GM23338 (cell line): ENCODE data around the gene MYO5B. TPM values are rescaled to one million over a fixed set of nuclear protein-coding genes. Genes with fewer than 3 reads are reported as not detected.

Experiments
- ATAC-seq: fragments of 200-7000 bp; cut with Tn5 transposase; 3 replicates; pipeline ENCODE4 v1.9.1; 2020
- DNase-seq: peaks from one replicate; pipeline ENCODE4 v3.0.0-alpha.2; 2015; ENCODE audit warnings: low spot score
- H2AFZ ChIP-seq: fragments of 200-600 bp; sonication (generic); 2 replicates; pipeline ENCODE4 v1.8.0; 2016; ENCODE audit warnings: antibody characterized with exemption, mild to moderate bottlenecking, moderate library complexity
- H3F3A ChIP-seq: fragments of 200-600 bp; sonication (generic); replicated peaks from 2 replicates; pipeline ENCODE4 v1.8.0; 2017; ENCODE audit warnings: antibody characterized with exemption, mixed run types, low read depth
- H3K27ac ChIP-seq: fragments of 200-600 bp; sonication (generic); 2 replicates; pipeline ENCODE4 v1.6.1; 2016; ENCODE audit warnings: low read depth
- H3K27me3 ChIP-seq: fragments of 200-600 bp; sonication (generic); 2 replicates; pipeline ENCODE4 v1.8.0; 2016; ENCODE audit warnings: mild to moderate bottlenecking, mixed run types, moderate library complexity; ENCODE audit not compliant: insufficient read depth
- H3K36me3 ChIP-seq: fragments of 200-600 bp; sonication (generic); 2 replicates; pipeline ENCODE4 v1.8.0; 2016; ENCODE audit warnings: mild to moderate bottlenecking; ENCODE audit not compliant: insufficient read depth
- H3K4me1 ChIP-seq: fragments of 200-600 bp; sonication (generic); 2 replicates; pipeline ENCODE4 v1.8.0; 2016; ENCODE audit warnings: mild to moderate bottlenecking, moderate library complexity; ENCODE audit not compliant: insufficient read depth
- H3K4me2 ChIP-seq: fragments of 200-600 bp; sonication (generic); 2 replicates; pipeline ENCODE4 v1.7.1; 2017; ENCODE audit warnings: mixed run types
- H3K4me3 ChIP-seq: fragments of 200-600 bp; sonication (generic); 2 replicates; pipeline ENCODE4 v1.6.1; 2016; ENCODE audit warnings: mixed run types
- H3K79me2 ChIP-seq: fragments of 200-600 bp; sonication (generic); replicated peaks from 2 replicates; pipeline ENCODE4 v1.8.0; 2017; ENCODE audit warnings: mild to moderate bottlenecking; ENCODE audit not compliant: insufficient read depth
- H3K9me2 ChIP-seq: fragments of 200-600 bp; sonication (generic); 2 replicates; pipeline ENCODE4 v1.8.0; 2017; ENCODE audit not compliant: insufficient read depth
- H4K20me1 ChIP-seq: fragments of 200-600 bp; sonication (generic); replicated peaks from 2 replicates; pipeline ENCODE4 v1.8.0; 2017; ENCODE audit warnings: mild to moderate bottlenecking; ENCODE audit not compliant: insufficient read depth
- H3K27ac Mint-ChIP-seq: 2 replicates; pipeline ENCODE4 v1.8.0; 2020; ENCODE audit warnings: inconsistent platforms, mild to moderate bottlenecking, moderate library complexity, mixed read lengths
- H3K27me3 Mint-ChIP-seq: 3 replicates; pipeline ENCODE4 v1.8.0; 2022; ENCODE audit warnings: low read depth, mild to moderate bottlenecking, moderate library complexity, mixed read lengths, inconsistent platforms; ENCODE audit not compliant: insufficient read depth, poor library complexity
- H3K36me3 Mint-ChIP-seq: 3 replicates; pipeline ENCODE4 v1.8.0; 2021; ENCODE audit warnings: low read depth, mild to moderate bottlenecking, inconsistent platforms, moderate library complexity, mixed read lengths
- H3K4me1 Mint-ChIP-seq: 3 replicates; pipeline ENCODE4 v1.8.0; 2020; ENCODE audit warnings: mild to moderate bottlenecking, inconsistent platforms, mixed read lengths
- H3K4me3 Mint-ChIP-seq: 3 replicates; pipeline ENCODE4 v1.8.0; 2021; ENCODE audit warnings: moderate library complexity, mild to moderate bottlenecking, inconsistent platforms, mixed read lengths
- H3K9me3 Mint-ChIP-seq: 3 replicates; pipeline ENCODE4 v1.8.0; 2020; ENCODE audit warnings: moderate library complexity, mild to moderate bottlenecking, inconsistent platforms, mixed read lengths
- CREB1 ChIP-seq: fragments of 250-450 bp; sonication (Bioruptor Pico); IDR thresholded peaks from 2 replicates; pipeline ENCODE4 v1.5.0; 2020; ENCODE audit warnings: low read depth, mild to moderate bottlenecking, moderate library complexity
- EZH2 ChIP-seq: fragments of 200-600 bp; sonication (generic); IDR thresholded peaks from one replicate; pipeline ENCODE4 v1.8.0; 2017; ENCODE audit warnings: antibody characterized with exemption, mild to moderate bottlenecking, low read depth; ENCODE audit not compliant: unreplicated experiment
- EZH2phosphoT487 ChIP-seq: fragments of 200-600 bp; sonication (generic); IDR thresholded peaks from one replicate; pipeline ENCODE4 v1.8.1; 2018; ENCODE audit warnings: antibody characterized with exemption; ENCODE audit not compliant: unreplicated experiment
- JUNB ChIP-seq: IDR thresholded peaks from one replicate; pipeline ENCODE4 v1.6.1; 2016; ENCODE audit warnings: antibody characterized with exemption; ENCODE audit not compliant: unreplicated experiment
- NANOG ChIP-seq: IDR thresholded peaks from 2 replicates; pipeline ENCODE4 v1.6.1; 2016; ENCODE audit warnings: antibody characterized with exemption, borderline replicate concordance
- POLR2AphosphoS5 ChIP-seq: IDR thresholded peaks from 2 replicates; pipeline ENCODE4 v1.6.1; 2016; ENCODE audit warnings: antibody characterized with exemption, low read depth
- STAT1 ChIP-seq: IDR thresholded peaks from one replicate; pipeline ENCODE4 v1.6.1; 2016; ENCODE audit warnings: antibody characterized with exemption; ENCODE audit not compliant: unreplicated experiment
- ZNF114 ChIP-seq: fragments of 250-450 bp; sonication (Bioruptor Pico); IDR thresholded peaks from 2 replicates; pipeline ENCODE4 v1.5.0; 2020; ENCODE audit warnings: mild to moderate bottlenecking, moderate library complexity
- ZNF331 ChIP-seq: fragments of 250-450 bp; sonication (Bioruptor Pico); IDR thresholded peaks from 2 replicates; pipeline ENCODE4 v1.5.0; 2020; ENCODE audit warnings: low read depth, mild to moderate bottlenecking, moderate library complexity
- polyA plus RNA-seq: library from polyadenylated mRNA; unstranded; fragments of >200 nt; fragmentation: Nextera tagmentation; extraction: Ambion mirVana; gene quantifications from 2 replicates; pipeline ENCODE4 v1.2.1, GENCODE V29; 2016
- total RNA-seq: library from RNA; depleted of rRNA; stranded (reverse); fragments of >200 nt; shearing (Covaris generic); gene quantifications from 2 replicates; pipeline ENCODE4 v1.2.3, GENCODE V29; 2014
- TF ChIP-seq, protein P1 (sequence below): fragments of 250-450 bp; sonication (Bioruptor Pico); IDR thresholded peaks from 2 replicates; pipeline ENCODE4 v1.5.0; 2020; ENCODE audit warnings: mild to moderate bottlenecking, moderate library complexity
- TF ChIP-seq, protein P2 (sequence below), 2 experiments: fragments of 200-600 bp in 1 of 2; sonication (generic) in 1 of 2; conservative IDR thresholded peaks; 2 replicates each; pipeline versions ENCODE4 v1.5.1 to v1.6.1; 2016 to 2017; ENCODE audit warnings: antibody characterized with exemption in 2 of 2, low read depth in 2 of 2, mild to moderate bottlenecking in 2 of 2, moderate library complexity in 1 of 2
- TF ChIP-seq, protein P3 (sequence below): IDR thresholded peaks from 2 replicates; pipeline ENCODE4 v1.6.1; 2016; ENCODE audit warnings: antibody characterized with exemption
- TF ChIP-seq, protein P4 (sequence below): IDR thresholded peaks from one replicate; pipeline ENCODE4 v1.6.1; 2018; ENCODE audit warnings: antibody characterized with exemption; ENCODE audit not compliant: unreplicated experiment

MYO5B gene
- total and polyA plus RNA-seq, 2 experiments from 2014 or later = 3.2 to 19.1 TPM

DNA sequence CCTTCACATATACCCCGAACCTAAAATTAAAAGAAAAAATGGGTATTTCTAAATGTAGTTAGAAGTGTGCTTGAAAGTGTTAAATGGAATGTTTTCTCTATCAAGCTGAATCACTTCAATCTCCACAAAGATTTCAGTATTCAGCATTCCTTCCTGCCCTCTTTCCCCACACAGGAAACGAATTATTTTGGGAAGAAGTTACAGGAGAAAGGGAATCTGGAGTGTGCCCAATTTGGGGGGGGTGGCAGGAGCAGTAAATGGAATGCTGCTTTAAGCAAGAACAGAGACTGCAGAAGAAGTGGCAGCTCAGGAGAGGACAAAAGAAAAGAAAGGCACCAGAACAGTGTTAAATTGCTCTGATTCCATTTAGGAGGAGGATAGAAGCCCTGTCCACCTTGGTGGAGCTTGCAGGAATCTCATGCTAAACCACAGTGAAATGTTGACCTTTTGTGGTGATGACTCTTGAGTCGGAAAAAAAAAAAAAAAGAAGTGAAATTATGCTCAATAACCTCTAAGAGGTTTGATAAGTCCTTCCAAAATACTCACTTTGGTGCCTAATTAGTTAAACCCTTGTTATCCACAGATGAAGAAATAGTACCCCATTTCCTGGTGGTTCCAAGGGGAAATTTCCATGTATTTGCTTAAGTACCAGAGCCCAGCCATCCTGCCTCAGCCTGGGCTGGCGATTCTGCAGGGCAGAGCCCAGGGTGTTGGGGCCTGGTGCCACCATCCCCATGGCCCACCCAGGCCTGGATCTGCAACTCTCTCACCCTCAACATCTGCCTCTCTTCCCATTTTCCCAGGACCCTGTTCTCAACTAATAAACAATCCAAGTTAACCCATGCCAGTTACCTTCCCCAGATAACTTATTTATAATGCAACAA is 56.5 kb downstream of the MYO5B start:
- no peak for ATAC-seq
- no peaks in the 10 kb centered on the region for H3K27me3 ChIP-seq
- Mint-ChIP-seq H3K4me3 (no peak overlapping the region), H3K9me3 (no peaks in the 10 kb centered on the region; the same call in 2 of the 3 replicates), H3K27me3 (no peaks in the 10 kb centered on the region), H3K27ac (no peak overlapping the region), H3K36me3 (no peaks in the 10 kb centered on the region), H3K4me1 (peaks cover 6% of the 10 kb centered on the region; the same call in 2 of the 3 replicates)
- H3F3A ChIP-seq = no peaks in the 10 kb centered on the region
- no peak for DNase-seq
- no peaks in the 10 kb centered on the region for H3K36me3 ChIP-seq
- TF ChIP-seq EZH2phosphoT487 (no peak), ZNF331 (no peak), EZH2 (no peak), STAT1 (no peak), ZNF114 (CRISPR knock-in tag) (no peak), JUNB (no peak), NANOG (no peak), POLR2AphosphoS5 (no peak), CREB1 (no peak)
- TF ChIP-seq, protein P1, sequence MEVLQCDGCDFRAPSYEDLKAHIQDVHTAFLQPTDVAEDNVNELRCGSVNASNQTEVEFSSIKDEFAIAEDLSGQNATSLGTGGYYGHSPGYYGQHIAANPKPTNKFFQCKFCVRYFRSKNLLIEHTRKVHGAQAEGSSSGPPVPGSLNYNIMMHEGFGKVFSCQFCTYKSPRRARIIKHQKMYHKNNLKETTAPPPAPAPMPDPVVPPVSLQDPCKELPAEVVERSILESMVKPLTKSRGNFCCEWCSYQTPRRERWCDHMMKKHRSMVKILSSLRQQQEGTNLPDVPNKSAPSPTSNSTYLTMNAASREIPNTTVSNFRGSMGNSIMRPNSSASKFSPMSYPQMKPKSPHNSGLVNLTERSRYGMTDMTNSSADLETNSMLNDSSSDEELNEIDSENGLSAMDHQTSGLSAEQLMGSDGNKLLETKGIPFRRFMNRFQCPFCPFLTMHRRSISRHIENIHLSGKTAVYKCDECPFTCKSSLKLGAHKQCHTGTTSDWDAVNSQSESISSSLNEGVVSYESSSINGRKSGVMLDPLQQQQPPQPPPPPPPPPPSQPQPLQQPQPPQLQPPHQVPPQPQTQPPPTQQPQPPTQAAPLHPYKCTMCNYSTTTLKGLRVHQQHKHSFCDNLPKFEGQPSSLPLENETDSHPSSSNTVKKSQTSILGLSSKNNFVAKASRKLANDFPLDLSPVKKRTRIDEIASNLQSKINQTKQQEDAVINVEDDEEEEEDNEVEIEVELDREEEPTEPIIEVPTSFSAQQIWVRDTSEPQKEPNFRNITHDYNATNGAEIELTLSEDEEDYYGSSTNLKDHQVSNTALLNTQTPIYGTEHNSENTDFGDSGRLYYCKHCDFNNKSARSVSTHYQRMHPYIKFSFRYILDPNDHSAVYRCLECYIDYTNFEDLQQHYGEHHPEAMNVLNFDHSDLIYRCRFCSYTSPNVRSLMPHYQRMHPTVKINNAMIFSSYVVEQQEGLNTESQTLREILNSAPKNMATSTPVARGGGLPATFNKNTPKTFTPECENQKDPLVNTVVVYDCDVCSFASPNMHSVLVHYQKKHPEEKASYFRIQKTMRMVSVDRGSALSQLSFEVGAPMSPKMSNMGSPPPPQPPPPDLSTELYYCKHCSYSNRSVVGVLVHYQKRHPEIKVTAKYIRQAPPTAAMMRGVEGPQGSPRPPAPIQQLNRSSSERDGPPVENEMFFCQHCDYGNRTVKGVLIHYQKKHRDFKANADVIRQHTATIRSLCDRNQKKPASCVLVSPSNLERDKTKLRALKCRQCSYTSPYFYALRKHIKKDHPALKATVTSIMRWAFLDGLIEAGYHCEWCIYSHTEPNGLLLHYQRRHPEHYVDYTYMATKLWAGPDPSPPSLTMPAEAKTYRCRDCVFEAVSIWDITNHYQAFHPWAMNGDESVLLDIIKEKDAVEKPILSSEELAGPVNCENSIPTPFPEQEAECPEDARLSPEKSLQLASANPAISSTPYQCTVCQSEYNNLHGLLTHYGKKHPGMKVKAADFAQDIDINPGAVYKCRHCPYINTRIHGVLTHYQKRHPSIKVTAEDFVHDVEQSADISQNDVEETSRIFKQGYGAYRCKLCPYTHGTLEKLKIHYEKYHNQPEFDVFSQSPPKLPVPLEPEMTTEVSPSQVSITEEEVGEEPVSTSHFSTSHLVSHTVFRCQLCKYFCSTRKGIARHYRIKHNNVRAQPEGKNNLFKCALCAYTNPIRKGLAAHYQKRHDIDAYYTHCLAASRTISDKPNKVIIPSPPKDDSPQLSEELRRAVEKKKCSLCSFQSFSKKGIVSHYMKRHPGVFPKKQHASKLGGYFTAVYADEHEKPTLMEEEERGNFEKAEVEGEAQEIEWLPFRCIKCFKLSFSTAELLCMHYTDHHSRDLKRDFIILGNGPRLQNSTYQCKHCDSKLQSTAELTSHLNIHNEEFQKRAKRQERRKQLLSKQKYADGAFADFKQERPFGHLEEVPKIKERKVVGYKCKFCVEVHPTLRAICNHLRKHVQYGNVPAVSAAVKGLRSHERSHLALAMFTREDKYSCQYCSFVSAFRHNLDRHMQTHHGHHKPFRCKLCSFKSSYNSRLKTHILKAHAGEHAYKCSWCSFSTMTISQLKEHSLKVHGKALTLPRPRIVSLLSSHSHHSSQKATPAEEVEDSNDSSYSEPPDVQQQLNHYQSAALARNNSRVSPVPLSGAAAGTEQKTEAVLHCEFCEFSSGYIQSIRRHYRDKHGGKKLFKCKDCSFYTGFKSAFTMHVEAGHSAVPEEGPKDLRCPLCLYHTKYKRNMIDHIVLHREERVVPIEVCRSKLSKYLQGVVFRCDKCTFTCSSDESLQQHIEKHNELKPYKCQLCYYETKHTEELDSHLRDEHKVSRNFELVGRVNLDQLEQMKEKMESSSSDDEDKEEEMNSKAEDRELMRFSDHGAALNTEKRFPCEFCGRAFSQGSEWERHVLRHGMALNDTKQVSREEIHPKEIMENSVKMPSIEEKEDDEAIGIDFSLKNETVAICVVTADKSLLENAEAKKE (CRISPR knock-in tag) = no peak
- TF ChIP-seq, protein P2, sequence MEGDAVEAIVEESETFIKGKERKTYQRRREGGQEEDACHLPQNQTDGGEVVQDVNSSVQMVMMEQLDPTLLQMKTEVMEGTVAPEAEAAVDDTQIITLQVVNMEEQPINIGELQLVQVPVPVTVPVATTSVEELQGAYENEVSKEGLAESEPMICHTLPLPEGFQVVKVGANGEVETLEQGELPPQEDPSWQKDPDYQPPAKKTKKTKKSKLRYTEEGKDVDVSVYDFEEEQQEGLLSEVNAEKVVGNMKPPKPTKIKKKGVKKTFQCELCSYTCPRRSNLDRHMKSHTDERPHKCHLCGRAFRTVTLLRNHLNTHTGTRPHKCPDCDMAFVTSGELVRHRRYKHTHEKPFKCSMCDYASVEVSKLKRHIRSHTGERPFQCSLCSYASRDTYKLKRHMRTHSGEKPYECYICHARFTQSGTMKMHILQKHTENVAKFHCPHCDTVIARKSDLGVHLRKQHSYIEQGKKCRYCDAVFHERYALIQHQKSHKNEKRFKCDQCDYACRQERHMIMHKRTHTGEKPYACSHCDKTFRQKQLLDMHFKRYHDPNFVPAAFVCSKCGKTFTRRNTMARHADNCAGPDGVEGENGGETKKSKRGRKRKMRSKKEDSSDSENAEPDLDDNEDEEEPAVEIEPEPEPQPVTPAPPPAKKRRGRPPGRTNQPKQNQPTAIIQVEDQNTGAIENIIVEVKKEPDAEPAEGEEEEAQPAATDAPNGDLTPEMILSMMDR (conservative IDR thresholded peaks at IDR 0.05; ENCODE audit: low read depth in 2 of 2) = no peak
- TF ChIP-seq, protein P3, sequence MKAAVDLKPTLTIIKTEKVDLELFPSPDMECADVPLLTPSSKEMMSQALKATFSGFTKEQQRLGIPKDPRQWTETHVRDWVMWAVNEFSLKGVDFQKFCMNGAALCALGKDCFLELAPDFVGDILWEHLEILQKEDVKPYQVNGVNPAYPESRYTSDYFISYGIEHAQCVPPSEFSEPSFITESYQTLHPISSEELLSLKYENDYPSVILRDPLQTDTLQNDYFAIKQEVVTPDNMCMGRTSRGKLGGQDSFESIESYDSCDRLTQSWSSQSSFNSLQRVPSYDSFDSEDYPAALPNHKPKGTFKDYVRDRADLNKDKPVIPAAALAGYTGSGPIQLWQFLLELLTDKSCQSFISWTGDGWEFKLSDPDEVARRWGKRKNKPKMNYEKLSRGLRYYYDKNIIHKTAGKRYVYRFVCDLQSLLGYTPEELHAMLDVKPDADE = no peak
- TF ChIP-seq, protein P4, sequence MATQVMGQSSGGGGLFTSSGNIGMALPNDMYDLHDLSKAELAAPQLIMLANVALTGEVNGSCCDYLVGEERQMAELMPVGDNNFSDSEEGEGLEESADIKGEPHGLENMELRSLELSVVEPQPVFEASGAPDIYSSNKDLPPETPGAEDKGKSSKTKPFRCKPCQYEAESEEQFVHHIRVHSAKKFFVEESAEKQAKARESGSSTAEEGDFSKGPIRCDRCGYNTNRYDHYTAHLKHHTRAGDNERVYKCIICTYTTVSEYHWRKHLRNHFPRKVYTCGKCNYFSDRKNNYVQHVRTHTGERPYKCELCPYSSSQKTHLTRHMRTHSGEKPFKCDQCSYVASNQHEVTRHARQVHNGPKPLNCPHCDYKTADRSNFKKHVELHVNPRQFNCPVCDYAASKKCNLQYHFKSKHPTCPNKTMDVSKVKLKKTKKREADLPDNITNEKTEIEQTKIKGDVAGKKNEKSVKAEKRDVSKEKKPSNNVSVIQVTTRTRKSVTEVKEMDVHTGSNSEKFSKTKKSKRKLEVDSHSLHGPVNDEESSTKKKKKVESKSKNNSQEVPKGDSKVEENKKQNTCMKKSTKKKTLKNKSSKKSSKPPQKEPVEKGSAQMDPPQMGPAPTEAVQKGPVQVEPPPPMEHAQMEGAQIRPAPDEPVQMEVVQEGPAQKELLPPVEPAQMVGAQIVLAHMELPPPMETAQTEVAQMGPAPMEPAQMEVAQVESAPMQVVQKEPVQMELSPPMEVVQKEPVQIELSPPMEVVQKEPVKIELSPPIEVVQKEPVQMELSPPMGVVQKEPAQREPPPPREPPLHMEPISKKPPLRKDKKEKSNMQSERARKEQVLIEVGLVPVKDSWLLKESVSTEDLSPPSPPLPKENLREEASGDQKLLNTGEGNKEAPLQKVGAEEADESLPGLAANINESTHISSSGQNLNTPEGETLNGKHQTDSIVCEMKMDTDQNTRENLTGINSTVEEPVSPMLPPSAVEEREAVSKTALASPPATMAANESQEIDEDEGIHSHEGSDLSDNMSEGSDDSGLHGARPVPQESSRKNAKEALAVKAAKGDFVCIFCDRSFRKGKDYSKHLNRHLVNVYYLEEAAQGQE = no peak
- no peaks in the 10 kb centered on the region for H4K20me1 ChIP-seq
- no peak overlapping the region for H3K4me3 ChIP-seq
- H3K4me1 ChIP-seq = no peaks in the 10 kb centered on the region
- no peak overlapping the region for H3K27ac ChIP-seq
- no peak overlapping the region for H3K4me2 ChIP-seq
- no peaks in the 10 kb centered on the region for H3K79me2 ChIP-seq
- H3K9me2 ChIP-seq = no peaks in the 10 kb centered on the region
- no peak overlapping the region for H2AFZ ChIP-seq
